H4 (cell line): ENCODE results near the gene DYNLT2. TPM values are rescaled to one million over a fixed set of nuclear protein-coding genes. Genes with fewer than 3 reads are reported as not detected.
"Not testable (repeated sequence)": the region's sequence is repeated elsewhere in the genome, so short reads cannot be mapped to it uniquely, and the experiment has no call there.

Source experiments
- DNase-seq: peaks from one replicate; pipeline ENCODE4 v3.0.0-alpha.2; 2015; ENCODE audit warnings: low spot score
- total RNA-seq: library from RNA; depleted of rRNA; stranded (reverse); fragments of >200 nt; shearing (Covaris generic); gene quantifications from 2 replicates; pipeline ENCODE4 v1.2.3, GENCODE V29; 2014; rRNA removed

DYNLT2 gene
- total RNA-seq, 1 experiment from 2014 or later, result 0.50 TPM

DNA sequence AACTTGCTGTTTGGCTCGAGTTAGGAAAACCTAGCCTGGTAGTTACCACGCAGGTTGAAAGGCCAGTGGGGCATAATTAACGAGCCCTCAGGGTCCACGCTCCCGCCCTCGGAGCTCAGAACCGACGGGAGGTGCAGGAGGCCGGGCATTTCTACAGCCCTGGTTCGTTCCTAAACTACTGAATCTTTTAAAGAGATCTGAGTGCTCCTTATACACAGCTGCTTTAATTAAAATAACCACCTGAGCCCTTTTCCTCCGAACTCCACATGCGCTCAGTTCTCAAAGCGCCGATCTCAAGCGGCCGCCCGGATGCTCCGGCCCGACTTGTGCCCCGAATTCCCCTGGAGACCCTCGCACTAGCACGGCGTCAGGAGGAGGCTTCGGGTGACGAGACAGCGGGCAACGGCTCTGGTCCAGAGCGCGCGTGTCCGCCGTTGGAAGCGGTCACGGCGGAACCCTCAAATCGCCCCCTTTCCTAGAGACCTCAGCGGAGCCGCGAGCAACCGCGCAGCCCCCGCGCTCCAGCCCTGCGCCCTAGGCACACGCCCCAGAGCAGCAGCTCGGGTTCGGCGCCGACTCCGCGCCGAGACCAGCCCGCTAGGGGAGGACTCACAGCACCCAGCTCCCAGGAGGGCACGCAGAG is 49.9 kb downstream of the DYNLT2 start:
- DNase-seq, result no peak

DNA sequence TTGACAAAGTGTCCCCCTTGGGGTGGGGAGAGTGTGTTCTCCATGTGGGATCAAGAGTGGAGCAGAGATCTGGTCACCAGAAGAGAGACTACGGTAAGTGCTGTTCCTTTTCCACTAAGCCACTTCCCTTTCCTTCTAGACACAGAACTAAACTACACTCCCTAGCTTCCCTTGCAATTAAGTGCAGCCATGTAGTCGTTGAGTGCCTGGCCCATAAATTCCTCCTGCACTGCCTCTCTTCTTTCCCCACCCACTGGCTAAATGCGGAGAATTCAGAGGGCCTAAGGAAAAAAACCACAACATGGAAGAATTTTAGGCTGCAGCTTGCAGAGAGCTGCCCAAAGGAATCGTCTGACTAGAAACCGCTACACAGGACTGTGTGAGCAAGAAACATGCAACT is 51.1 kb downstream of the DYNLT2 start:
- DNase-seq, result no peak

DNA sequence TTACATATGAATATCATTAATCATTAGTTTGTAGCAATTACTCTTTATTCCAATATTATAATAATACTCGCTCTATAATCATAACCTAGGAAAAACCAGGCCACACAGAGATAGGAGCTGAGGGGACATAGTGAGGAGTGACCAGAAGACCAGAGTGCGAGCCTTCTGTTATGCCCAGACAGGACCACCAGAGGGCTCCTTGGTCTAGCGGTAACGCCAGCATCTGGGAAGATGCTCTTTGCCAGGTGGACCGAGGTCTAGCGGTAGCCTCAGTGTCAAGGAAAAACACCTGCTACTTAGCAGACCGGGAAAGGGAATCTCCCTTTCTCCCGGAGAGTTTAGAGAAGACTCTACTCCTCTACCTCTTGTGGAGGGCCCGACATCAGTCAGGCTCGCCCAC is 54.3 kb downstream of the DYNLT2 start:
- DNase-seq, result not testable (repeated sequence)

DNA sequence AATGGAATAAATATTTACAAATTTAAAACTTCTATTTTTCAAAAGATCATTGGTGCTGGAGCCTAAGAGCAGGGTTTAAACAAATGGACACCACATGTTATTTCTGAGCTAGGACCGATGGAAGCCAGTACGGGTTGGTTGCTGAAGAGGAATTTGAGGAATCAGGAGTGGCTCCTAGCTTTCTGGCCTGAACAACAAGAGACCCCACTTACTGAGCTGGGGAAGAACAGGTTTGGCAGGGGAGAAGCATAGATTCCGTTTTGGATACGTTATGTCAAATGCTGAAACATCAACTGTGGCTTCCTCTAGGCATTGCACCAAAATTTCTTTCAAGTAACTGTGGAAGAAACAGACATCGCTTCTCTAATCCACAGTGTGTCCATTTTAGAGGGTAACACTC is 56.2 kb downstream of the DYNLT2 start:
- DNase-seq, result no peak

DNA sequence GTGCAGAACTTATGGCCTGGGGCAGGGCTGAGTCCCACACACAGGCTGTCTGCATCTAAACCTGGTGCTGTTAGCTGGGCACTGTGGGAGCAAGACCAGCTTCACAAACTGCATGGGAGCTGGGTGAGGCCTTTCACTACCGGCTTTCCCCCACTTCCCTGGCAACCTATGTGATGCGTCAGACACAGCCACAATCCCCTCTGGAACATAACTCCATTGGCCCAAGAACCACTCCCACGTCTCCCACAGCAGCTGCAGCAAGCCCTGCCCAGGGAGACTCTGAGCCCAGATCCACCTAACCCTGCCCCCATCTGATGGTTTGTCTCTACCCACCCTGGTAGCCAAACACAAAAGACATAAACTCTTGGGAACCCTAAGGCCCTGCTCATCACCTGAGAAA is 58.9 kb downstream of the DYNLT2 start:
- no peak for DNase-seq

DNA sequence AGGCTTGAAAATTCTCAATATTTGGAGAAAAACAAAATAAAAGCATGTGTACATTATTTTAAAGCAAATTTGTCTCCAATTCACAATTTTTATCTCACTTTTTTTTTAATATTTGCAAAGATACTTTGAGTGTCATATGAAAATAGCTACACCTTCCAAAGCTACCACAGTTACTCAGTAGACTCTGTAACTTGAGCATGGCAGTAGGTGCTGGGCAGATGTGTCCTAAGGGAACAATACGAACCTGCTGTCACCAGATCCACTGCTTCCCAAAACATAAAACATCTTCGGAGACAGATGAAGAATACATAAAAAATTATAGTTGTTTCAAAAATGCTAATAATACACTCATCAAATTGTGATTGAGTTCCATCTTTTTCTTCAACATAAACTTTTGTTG is 60.1 kb downstream of the DYNLT2 start:
- DNase-seq, result no peak

Other genes with a start within 250 kb of the DYNLT2 start
- 3.7 and 5.0 TPM in 2 replicates for gene WDR27, start 49.5 kb downstream of the DYNLT2 start, total RNA-seq
- gene C6orf120, start 49.4 kb downstream of the DYNLT2 start, total RNA-seq, result 17.2 and 17.6 TPM in 2 replicates
- gene PHF10, start 27.1 kb downstream of the DYNLT2 start, total RNA-seq, result 12.1 and 12.6 TPM in 2 replicates
- gene ERMARD, start 50 bp upstream of the DYNLT2 start, total RNA-seq, result 13.4 and 22.9 TPM in 2 replicates